Mucosa of rectum (tissue), 2 donors: ENCODE results near the gene TFPT.

Experiments
- H3K27ac ChIP-seq, 2 donors: one replicate each; pipeline ENCODE4 v1.7.0; 2013; ENCODE audit warnings: inconsistent platforms in 2 of 2, low read depth in 2 of 2, low read length in 2 of 2
- H3K27me3 ChIP-seq, 2 donors: one replicate each; pipeline ENCODE4 v1.7.0; 2013; ENCODE audit warnings: low read length in 2 of 2; ENCODE audit not compliant: control insufficient read depth in 2 of 2, insufficient read depth in 2 of 2
- H3K36me3 ChIP-seq, 2 donors: one replicate each; pipeline ENCODE4 v1.7.0; 2013; ENCODE audit warnings: low read length in 2 of 2; ENCODE audit not compliant: control insufficient read depth in 2 of 2, insufficient read depth in 2 of 2
- H3K4me1 ChIP-seq, 2 donors: one replicate each; pipeline ENCODE4 v1.7.0; 2013; ENCODE audit warnings: low read length in 2 of 2, mild to moderate bottlenecking in 1 of 2; ENCODE audit not compliant: control insufficient read depth in 2 of 2, insufficient read depth in 2 of 2
- H3K4me3 ChIP-seq, 2 donors: one replicate each; pipeline ENCODE4 v1.7.0; 2013; ENCODE audit warnings: low read length in 2 of 2
- H3K9ac ChIP-seq, 2 donors: one replicate each; pipeline ENCODE4 v1.7.0; 2013; ENCODE audit warnings: low read length in 2 of 2, low read depth in 1 of 2, mild to moderate bottlenecking in 1 of 2
- H3K9me3 ChIP-seq, 2 donors: one replicate each; pipeline ENCODE4 v1.7.0; 2013; ENCODE audit warnings: low read length in 2 of 2; ENCODE audit not compliant: control insufficient read depth in 2 of 2
- donor health status: healthy.
- donor health status: Normal muscosa, but diverticular disease.

Gene TFPT

GRCh38 chr19:54081032-54081431, 34.4 kb downstream of the TFPT start, which contains the start of gene TARM1:
Gene TARM1, minus strand, starts transcription at chr19:54081365. Its CDS starts 25 bp downstream, at chr19:54081340.
- H3K4me1 ChIP-seq: no peaks in the 10 kb centered on the region
- no peaks in the 10 kb centered on the region for H3K27me3 ChIP-seq
- peaks cover 0 to 6% of the 10 kb centered on the region in 2 donors for H3K9me3 ChIP-seq
- H3K4me3 ChIP-seq: no peak within 1 kb of the TSS
- no peaks in the 10 kb centered on the region for H3K36me3 ChIP-seq
- H3K27ac ChIP-seq: no peak within 1 kb of the TSS
- H3K9ac ChIP-seq: no peak within 1 kb of the TSS

- Histone ChIP-seq H3K9me3 (peaks cover 0 to 4% of the 10 kb centered on the region in 2 donors), H3K27me3 (no peaks in the 10 kb centered on the region), H3K36me3 (no peaks in the 10 kb centered on the region), H3K27ac (no peak overlapping the region), H3K9ac (no peak overlapping the region), H3K4me3 (no peak overlapping the region), H3K4me1 (no peaks in the 10 kb centered on the region)
Observed at GRCh38 chr19:54077334-54077733, 38.1 kb downstream of the TFPT start.

- Histone ChIP-seq H3K36me3 (no peaks in the 10 kb centered on the region), H3K4me1 (no peaks in the 10 kb centered on the region), H3K27me3 (no peaks in the 10 kb centered on the region), H3K9me3 (peaks cover 0 to 2% of the 10 kb centered on the region in 2 donors), H3K9ac (no peak overlapping the region), H3K27ac (no peak overlapping the region), H3K4me3 (no peak overlapping the region)
Observed at GRCh38 chr19:54074851-54075250, 40.6 kb downstream of the TFPT start.

- Histone ChIP-seq H3K36me3 (no peaks in the 10 kb centered on the region), H3K4me3 (no peak overlapping the region), H3K27me3 (no peaks in the 10 kb centered on the region)
Observed at GRCh38 chr19:54073829-54074228, 41.6 kb downstream of the TFPT start.

GRCh38 chr19:54069470-54069869, 46.0 kb downstream of the TFPT start:
- no peaks in the 10 kb centered on the region for H3K27me3 ChIP-seq
- H3K36me3 ChIP-seq: no peaks in the 10 kb centered on the region
- H3K4me3 ChIP-seq: no peak overlapping the region
- H3K27ac ChIP-seq: no peak overlapping the region
- no peaks in the 10 kb centered on the region for H3K4me1 ChIP-seq
- H3K9ac ChIP-seq: no peak overlapping the region
- H3K9me3 ChIP-seq: peaks cover 0 to 6% of the 10 kb centered on the region in 2 donors

More at GRCh38 chr19:54073829-54074228, 41.6 kb downstream of the TFPT start:
- no peak overlapping the region for H3K9ac ChIP-seq
- H3K27ac ChIP-seq: no peak overlapping the region
- peaks cover 0 to 6% of the 10 kb centered on the region in 2 donors for H3K9me3 ChIP-seq
- no peaks in the 10 kb centered on the region for H3K4me1 ChIP-seq

GRCh38 chr19:54063350-54064116, 51.9 kb downstream of the TFPT start, which contains the start of gene VSTM1:
Gene VSTM1, minus strand, starts transcription at chr19:54063897. Its CDS starts 120 bp downstream, at chr19:54063777.
- no peak within 1 kb of the TSS for H3K27ac ChIP-seq
- no peaks in the 10 kb centered on the region for H3K36me3 ChIP-seq
- H3K9ac ChIP-seq: no peak within 1 kb of the TSS
- H3K27me3 ChIP-seq: no peaks in the 10 kb centered on the region
- H3K9me3 ChIP-seq: no peaks in the 10 kb centered on the region
- no peak within 1 kb of the TSS for H3K4me3 ChIP-seq
- no peaks in the 10 kb centered on the region for H3K4me1 ChIP-seq

GRCh38 chr19:54062643-54063042, 52.8 kb downstream of the TFPT start:
- H3K27ac ChIP-seq: no peak overlapping the region

More at GRCh38 chr19:54062643-54063042, 52.8 kb downstream of the TFPT start:
- Histone ChIP-seq H3K4me1 (no peaks in the 10 kb centered on the region), H3K36me3 (no peaks in the 10 kb centered on the region), H3K9me3 (no peaks in the 10 kb centered on the region), H3K4me3 (no peak overlapping the region), H3K9ac (no peak overlapping the region), H3K27me3 (no peaks in the 10 kb centered on the region)
